Measurements from ENCODE around the gene ADAMTS3.

Gene ADAMTS3

GRCh38 chr4:72344418-72344817, 224.6 kb downstream of the ADAMTS3 start:
- TF ChIP-seq ZBTB7A (IDR thresholded peaks at IDR 0.05; ENCODE audit: low read depth) (no peak), CEBPB (IDR thresholded peaks at IDR 0.05) (no peak), YY1 (IDR thresholded peaks at IDR 0.05; ENCODE audit: low read depth) (no peak), EGR1 (IDR thresholded peaks at IDR 0.05) (no peak), TAF1 (IDR thresholded peaks at IDR 0.05; ENCODE audit: low read depth) (no peak), MAX (IDR thresholded peaks at IDR 0.05) (no peak), FOXM1 (IDR thresholded peaks at IDR 0.05; ENCODE audit: borderline replicate concordance, low read depth) (no peak), TCF12 (IDR thresholded peaks at IDR 0.05; ENCODE audit: low read depth) (no peak), USF1 (IDR thresholded peaks at IDR 0.05) (no peak), NFIC (IDR thresholded peaks at IDR 0.05) (no peak), EP300 (IDR thresholded peaks at IDR 0.05; ENCODE audit: borderline replicate concordance) (no peak), TEAD4 (IDR thresholded peaks at IDR 0.05) (no peak), CREB1 (IDR thresholded peaks at IDR 0.05; ENCODE audit: low read depth) (no peak), RAD21 (IDR thresholded peaks at IDR 0.05; ENCODE audit: low read depth) (no peak), REST (IDR thresholded peaks at IDR 0.05; ENCODE audit: low read depth) (no peak)

- TF ChIP-seq CREB1 (IDR thresholded peaks at IDR 0.05; ENCODE audit: low read depth) (no peak), USF1 (IDR thresholded peaks at IDR 0.05) (no peak), NFIC (IDR thresholded peaks at IDR 0.05) (no peak), CEBPB (IDR thresholded peaks at IDR 0.05) (no peak), TAF1 (IDR thresholded peaks at IDR 0.05; ENCODE audit: low read depth) (no peak), ZBTB7A (IDR thresholded peaks at IDR 0.05; ENCODE audit: low read depth) (no peak), YY1 (IDR thresholded peaks at IDR 0.05; ENCODE audit: low read depth) (no peak), REST (IDR thresholded peaks at IDR 0.05; ENCODE audit: low read depth) (no peak), MAX (IDR thresholded peaks at IDR 0.05) (no peak), TCF12 (IDR thresholded peaks at IDR 0.05; ENCODE audit: low read depth) (no peak), EGR1 (IDR thresholded peaks at IDR 0.05) (no peak), EP300 (IDR thresholded peaks at IDR 0.05; ENCODE audit: borderline replicate concordance) (no peak), TEAD4 (IDR thresholded peaks at IDR 0.05) (no peak), RAD21 (IDR thresholded peaks at IDR 0.05; ENCODE audit: low read depth) (no peak), FOXM1 (IDR thresholded peaks at IDR 0.05; ENCODE audit: borderline replicate concordance, low read depth) (no peak)
These were observed 227.6 kb downstream of the ADAMTS3 start for GRCh38 chr4:72341432-72341820.

GRCh38 chr4:72340803-72341431, 228.1 kb downstream of the ADAMTS3 start:
- TF ChIP-seq TCF12 (IDR thresholded peaks at IDR 0.05; ENCODE audit: low read depth) (no peak), TAF1 (IDR thresholded peaks at IDR 0.05; ENCODE audit: low read depth) (no peak), YY1 (IDR thresholded peaks at IDR 0.05; ENCODE audit: low read depth) (no peak), MAX (IDR thresholded peaks at IDR 0.05) (no peak), CEBPB (IDR thresholded peaks at IDR 0.05) (no peak), EP300 (IDR thresholded peaks at IDR 0.05; ENCODE audit: borderline replicate concordance) (no peak), FOXM1 (IDR thresholded peaks at IDR 0.05; ENCODE audit: borderline replicate concordance, low read depth) (no peak), TEAD4 (IDR thresholded peaks at IDR 0.05) (no peak), CREB1 (IDR thresholded peaks at IDR 0.05; ENCODE audit: low read depth) (no peak), NFIC (IDR thresholded peaks at IDR 0.05) (no peak)

- TF ChIP-seq REST (IDR thresholded peaks at IDR 0.05; ENCODE audit: low read depth) (no peak), TEAD4 (IDR thresholded peaks at IDR 0.05) (no peak), TAF1 (IDR thresholded peaks at IDR 0.05; ENCODE audit: low read depth) (no peak), CREB1 (IDR thresholded peaks at IDR 0.05; ENCODE audit: low read depth) (no peak), NFIC (IDR thresholded peaks at IDR 0.05) (no peak), EP300 (IDR thresholded peaks at IDR 0.05; ENCODE audit: borderline replicate concordance) (no peak), ZBTB7A (IDR thresholded peaks at IDR 0.05; ENCODE audit: low read depth) (no peak), YY1 (IDR thresholded peaks at IDR 0.05; ENCODE audit: low read depth) (no peak), RAD21 (IDR thresholded peaks at IDR 0.05; ENCODE audit: low read depth) (no peak), CEBPB (IDR thresholded peaks at IDR 0.05) (no peak), FOXM1 (IDR thresholded peaks at IDR 0.05; ENCODE audit: borderline replicate concordance, low read depth) (no peak), TCF12 (IDR thresholded peaks at IDR 0.05; ENCODE audit: low read depth) (no peak)
These were observed 231.0 kb downstream of the ADAMTS3 start for GRCh38 chr4:72338060-72338459.
